Stimulated activated CD8-positive, alpha-beta memory T cell treated with anti-CD3 and anti-CD28 coated beads, Interleukin-12 subunit alpha, Interleukin-12 subunit beta, amount 100 ng/mL, for 4 hours (primary cell): ENCODE data around the gene TUFM.
"Not testable (repeated sequence)": the region's sequence is repeated elsewhere in the genome, so short reads cannot be mapped to it uniquely, and the experiment has no call there.

ENCODE experiments used
- DNase-seq: peaks from one replicate; pipeline ENCODE4 v3.0.0-alpha.2; 2020; ENCODE audit warnings: low read depth

Gene TUFM

GRCh38 chr16:28838558-28838918 is 7.6 kb downstream of the TUFM start:
- DNase-seq, result no peak

- no peak for DNase-seq
These were observed 8.2 kb downstream of the TUFM start for GRCh38 chr16:28837672-28838557.

- no peak for DNase-seq
These were observed 9.4 kb downstream of the TUFM start for GRCh38 chr16:28836761-28837064.

GRCh38 chr16:28835864-28836760 is 10.0 kb downstream of the TUFM start:
- DNase-seq, result no peak

- no peak for DNase-seq
These were observed 11.0 kb downstream of the TUFM start for GRCh38 chr16:28834873-28835863.

GRCh38 chr16:28834349-28834748 is 11.8 kb downstream of the TUFM start:
- no peak for DNase-seq

GRCh38 chr16:28830531-28830930 is 15.6 kb downstream of the TUFM start:
- no peak for DNase-seq

- DNase-seq, result no peak
These were observed 16.4 kb downstream of the TUFM start for GRCh38 chr16:28829747-28830146.

- no peak for DNase-seq
These were observed 20.0 kb downstream of the TUFM start for GRCh38 chr16:28826141-28826540.

GRCh38 chr16:28824717-28824973 is 21.5 kb downstream of the TUFM start:
- DNase-seq, result no peak

- peak; percentile 95 for DNase-seq
These were observed 22.1 kb downstream of the TUFM start for GRCh38 chr16:28823873-28824716.

GRCh38 chr16:28823291-28823872 is 22.8 kb downstream of the TUFM start:
- DNase-seq, result no peak

- DNase-seq, result peak; percentile 90
These were observed 23.4 kb downstream of the TUFM start, which contains the start of gene ATXN2L for GRCh38 chr16:28822520-28823290. Gene ATXN2L, plus strand, starts transcription at chr16:28822999. Its CDS starts 261 bp downstream, at chr16:28823260.

GRCh38 chr16:28821874-28822519 is 24.2 kb downstream of the TUFM start:
- DNase-seq, result no peak

- not testable (repeated sequence) for DNase-seq
These were observed 25.6 kb downstream of the TUFM start for GRCh38 chr16:28820546-28820945.

GRCh38 chr16:28820016-28820415 is 26.1 kb downstream of the TUFM start:
- DNase-seq, result no peak

- not testable (repeated sequence) for DNase-seq
These were observed 38.6 kb downstream of the TUFM start for GRCh38 chr16:28807445-28808120.

- DNase-seq, result peak; percentile 43
These were observed 43.7 kb downstream of the TUFM start for GRCh38 chr16:28802235-28803019.
